Measurements from ENCODE around the gene TRAF1.

DNA sequence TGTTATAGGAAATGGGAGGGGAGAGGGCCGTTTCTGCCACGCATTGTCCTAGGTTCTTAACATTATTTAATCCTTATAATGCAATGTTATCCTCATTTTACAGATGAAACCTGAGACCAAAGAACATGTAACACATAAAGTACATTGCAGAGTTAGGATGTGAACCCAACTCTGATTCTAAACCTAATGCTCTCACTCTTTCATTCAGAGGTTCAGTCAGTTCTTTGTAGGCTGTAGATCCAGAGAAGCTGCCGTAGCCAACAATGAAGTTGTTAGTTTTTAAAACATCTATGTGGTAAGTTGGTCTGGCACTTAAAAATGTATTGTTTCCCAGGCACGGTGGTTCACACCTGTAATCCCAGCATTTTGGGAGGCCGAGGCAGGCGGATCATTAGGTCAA is 73.4 kb downstream of the TRAF1 start:
- TF ChIP-seq POLR2AphosphoS5 (IDR thresholded peaks at IDR 0.05; ENCODE audit: borderline replicate concordance, low read depth, low read length) (no peak), EZH2 (IDR thresholded peaks at IDR 0.05) (no peak)
